HepG2 (cell line): Measurements from ENCODE around the gene C17orf75. TPM values are rescaled to one million over a fixed set of nuclear protein-coding genes. Genes with fewer than 3 reads are reported as not detected.

Source experiments
- microRNA counts: library from miRNA; unstranded; fragments of <30 nt; microRNA quantifications from one replicate; lab custom pipeline; 2015
- microRNA-seq: library from miRNA; unstranded; fragments of <30 nt; microRNA quantifications from one replicate; pipeline ENCODE4, GENCODE V29; 2020
- polyA plus RNA-seq, 8 experiments: library from polyadenylated mRNA; depleted of rRNA in 3 of 8; stranded (reverse) in 7 of 8; unstranded in 1 of 8; fragments of >200 nt; fragmentation: Illumina TruSeq in 4 of 8; extraction: Trizol in 4 of 8; gene quantifications; 2 replicates each; pipeline versions ENCODE4 v1.2.1 to v1.2.3, GENCODE V29; 2011 to 2016; ENCODE audit warnings: low read depth in 4 of 8, missing spikeins in 1 of 8, mixed read lengths in 1 of 8; ENCODE audit not compliant: insufficient read depth in 1 of 8
- total RNA-seq, 5 experiments: library from RNA; depleted of rRNA; stranded (reverse); fragments of >200 nt; fragmentation: Illumina TruSeq; extraction: Trizol; gene quantifications; 2 replicates each; pipeline ENCODE4 v1.2.3, GENCODE V29; 2016; ENCODE audit warnings: low read depth in 1 of 5

The C17orf75 gene
- total and polyA plus RNA-seq, 2 of the 13 experiments (the other 11 are each of a cell fraction or from before 2014, with no cell fraction given) = 16.2 to 33.0 TPM

MicroRNAs within 50 kb of the gene (microRNA counts, 767-probe panel; counts per million panel counts)
- not detected for microRNA hsa-miR-632 (lab: Ali Mortazavi, UCI)

Small RNAs within 50 kb of the gene (microRNA-seq; reads per million reads assigned to microRNA genes)
- not detected for gene MIR632

Other genes with a start within 250 kb of the C17orf75 start
- 25.6 and 29.5 TPM in 2 replicates for gene RHOT1, start 199.7 kb downstream of the C17orf75 start, total RNA-seq (2016; rRNA removed; fragmentation: Illumina TruSeq; extraction: Trizol)
- gene RHOT1, start 199.7 kb downstream of the C17orf75 start, polyA plus RNA-seq (2011; rRNA removed) = 32.5 and 41.5 TPM in 2 replicates
- gene RHBDL3, start 76.3 kb downstream of the C17orf75 start, total RNA-seq (2016; rRNA removed; fragmentation: Illumina TruSeq; extraction: Trizol) = 0.09 TPM in 1 of 2 replicates, not detected in the other
- 0.04 TPM in 1 of 2 replicates, not detected in the other for gene RHBDL3, start 76.3 kb downstream of the C17orf75 start, polyA plus RNA-seq (2011; rRNA removed)
- 164 and 194 TPM in 2 replicates for gene ZNF207, start 8.0 kb upstream of the C17orf75 start, total RNA-seq (2016; rRNA removed; fragmentation: Illumina TruSeq; extraction: Trizol)
- gene ZNF207, start 8.0 kb upstream of the C17orf75 start, polyA plus RNA-seq (2011; rRNA removed) = 140 and 150 TPM in 2 replicates
- 152 and 233 TPM in 2 replicates for gene PSMD11, start 102.3 kb upstream of the C17orf75 start, total RNA-seq (2016; rRNA removed; fragmentation: Illumina TruSeq; extraction: Trizol)
- 64.2 and 69.8 TPM in 2 replicates for gene PSMD11, start 102.3 kb upstream of the C17orf75 start, polyA plus RNA-seq (2011; rRNA removed)
- gene CDK5R1, start 144.8 kb upstream of the C17orf75 start, total RNA-seq (2016; rRNA removed; fragmentation: Illumina TruSeq; extraction: Trizol) = 2.5 and 3.9 TPM in 2 replicates
- 1.1 and 1.4 TPM in 2 replicates for gene CDK5R1, start 144.8 kb upstream of the C17orf75 start, polyA plus RNA-seq (2011; rRNA removed)